ENCODE data around the gene TSPOAP1. TPM values are rescaled to one million over a fixed set of nuclear protein-coding genes. Genes with fewer than 3 reads are reported as not detected.

Gene TSPOAP1
- total RNA-seq, 2 experiments from 2014 or later: 21.1 to 24.1 TPM

DNA sequence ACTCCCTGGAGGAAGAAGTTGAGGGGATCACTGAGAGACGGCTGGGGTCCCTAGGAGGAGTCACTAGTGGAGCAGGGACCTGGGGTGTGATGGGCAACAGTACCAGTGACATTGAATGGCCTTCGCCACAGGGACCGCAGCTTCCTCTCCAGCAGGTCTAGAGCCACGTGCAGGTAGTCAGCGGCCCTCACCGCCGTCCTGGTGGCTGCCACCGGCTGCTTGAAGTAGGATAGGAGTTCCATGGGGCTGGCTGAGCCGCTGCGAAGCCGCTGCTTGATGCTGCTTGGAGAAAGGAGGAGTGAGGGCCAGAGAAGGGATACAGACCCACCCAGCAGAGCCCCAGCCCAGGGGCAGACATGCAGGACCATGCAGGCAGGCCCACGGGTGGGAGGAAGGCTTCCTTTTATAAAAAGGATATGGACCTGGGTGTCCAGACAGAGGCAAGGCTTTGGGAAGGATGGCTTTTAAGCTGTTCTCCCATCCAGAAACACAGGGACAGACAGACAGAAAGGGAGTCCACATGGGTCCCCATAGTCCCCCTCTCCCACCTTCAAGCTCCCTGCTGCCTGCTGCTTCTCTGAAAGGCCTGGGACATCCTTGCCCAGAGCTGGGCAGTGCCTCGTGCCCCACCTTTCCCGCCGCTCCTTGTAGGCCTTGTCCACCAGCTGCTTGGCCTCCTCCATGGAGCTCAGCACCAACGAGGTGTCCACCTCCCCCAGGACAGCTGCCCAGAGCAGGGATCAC lies 48.7 kb downstream of the TSPOAP1 start:
- DNase-seq (peak; percentile 34), ATAC-seq (peak; percentile 53)
- Mint-ChIP-seq H3K27ac (no peak overlapping the region), H3K4me1 (ENCODE audit: low read depth) (peaks cover 6% of the 10 kb centered on the region), H3K27me3 (peaks cover 14% of the 10 kb centered on the region), H3K4me3 (no peak overlapping the region), H3K36me3 (ENCODE audit: low read depth) (no peaks in the 10 kb centered on the region), H3K9me3 (no peaks in the 10 kb centered on the region)
- CTCF ChIA-PET: interaction anchor here (0.8 to 2.1 kb wide), 4 partner anchors 9 to 80 kb away, joined by 3 to 8 read pairs (median 4); no protein-coding TSS in a partner anchor
- POLR2A ChIA-PET: interaction anchor here (1.1 kb wide), 1 partner anchor 22 kb away, joined by 3 read pairs; no protein-coding TSS in a partner anchor
- intact Hi-C loops (cut with micrococcal nuclease): no loop called here
- TF ChIP-seq, protein P1, sequence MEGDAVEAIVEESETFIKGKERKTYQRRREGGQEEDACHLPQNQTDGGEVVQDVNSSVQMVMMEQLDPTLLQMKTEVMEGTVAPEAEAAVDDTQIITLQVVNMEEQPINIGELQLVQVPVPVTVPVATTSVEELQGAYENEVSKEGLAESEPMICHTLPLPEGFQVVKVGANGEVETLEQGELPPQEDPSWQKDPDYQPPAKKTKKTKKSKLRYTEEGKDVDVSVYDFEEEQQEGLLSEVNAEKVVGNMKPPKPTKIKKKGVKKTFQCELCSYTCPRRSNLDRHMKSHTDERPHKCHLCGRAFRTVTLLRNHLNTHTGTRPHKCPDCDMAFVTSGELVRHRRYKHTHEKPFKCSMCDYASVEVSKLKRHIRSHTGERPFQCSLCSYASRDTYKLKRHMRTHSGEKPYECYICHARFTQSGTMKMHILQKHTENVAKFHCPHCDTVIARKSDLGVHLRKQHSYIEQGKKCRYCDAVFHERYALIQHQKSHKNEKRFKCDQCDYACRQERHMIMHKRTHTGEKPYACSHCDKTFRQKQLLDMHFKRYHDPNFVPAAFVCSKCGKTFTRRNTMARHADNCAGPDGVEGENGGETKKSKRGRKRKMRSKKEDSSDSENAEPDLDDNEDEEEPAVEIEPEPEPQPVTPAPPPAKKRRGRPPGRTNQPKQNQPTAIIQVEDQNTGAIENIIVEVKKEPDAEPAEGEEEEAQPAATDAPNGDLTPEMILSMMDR (IDR thresholded peaks at IDR 0.05): no peak

DNA sequence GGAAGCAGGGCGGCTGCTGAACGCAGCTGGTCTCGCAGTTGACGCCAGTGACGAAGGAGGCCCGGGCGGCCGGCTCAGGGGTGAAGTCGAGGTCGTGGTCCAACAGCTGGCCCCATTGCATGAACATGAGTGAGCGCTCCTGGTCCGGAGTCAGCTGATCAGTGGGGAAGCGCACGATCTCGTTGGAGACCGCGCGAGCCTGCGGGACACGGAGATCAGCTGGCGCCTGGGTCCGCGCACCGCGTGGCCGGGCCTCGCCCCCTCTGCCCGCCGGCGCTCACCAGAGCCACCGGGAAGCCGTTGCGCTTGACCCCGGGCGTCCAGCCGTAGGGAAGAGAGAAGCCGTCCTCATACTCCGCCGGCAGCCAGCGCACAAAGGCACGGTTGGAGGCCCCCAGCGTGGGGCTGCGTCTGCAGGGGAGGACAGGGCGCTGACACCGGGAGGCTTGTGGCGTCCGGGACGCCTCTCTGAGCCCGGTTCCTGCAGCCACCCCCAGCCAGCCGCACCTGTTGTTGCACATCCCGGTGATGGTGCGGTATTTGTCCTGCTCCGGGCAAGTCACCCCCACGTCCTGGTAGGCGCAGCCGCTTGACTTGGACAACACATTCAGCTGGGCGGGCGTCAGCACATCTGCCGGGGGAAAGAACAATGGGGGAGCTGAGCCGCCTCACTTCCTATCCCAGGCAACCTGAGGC lies 49.4 kb downstream of the TSPOAP1 start:
- no peak overlapping the region for H3K4me3 Mint-ChIP-seq
- DNase-seq (no peak), ATAC-seq (peak; percentile 17)
- no peaks in the 10 kb centered on the region for H3K36me3 Mint-ChIP-seq (ENCODE audit: low read depth)
- H3K27me3 Mint-ChIP-seq: peaks cover 14% of the 10 kb centered on the region
- no peak overlapping the region for H3K27ac Mint-ChIP-seq
- H3K4me1 Mint-ChIP-seq (ENCODE audit: low read depth): peaks cover 4% of the 10 kb centered on the region
- ChIA-PET POLR2A (no interaction called here), CTCF (interaction anchor here (2.0 to 2.1 kb wide), 2 partner anchors 25 to 26 kb away, joined by 7 to 8 read pairs; no protein-coding TSS in a partner anchor)
- intact Hi-C loops (cut with micrococcal nuclease): no loop called here
- H3K9me3 Mint-ChIP-seq: no peaks in the 10 kb centered on the region
- TF ChIP-seq, protein P1 (IDR thresholded peaks at IDR 0.05): no peak

DNA sequence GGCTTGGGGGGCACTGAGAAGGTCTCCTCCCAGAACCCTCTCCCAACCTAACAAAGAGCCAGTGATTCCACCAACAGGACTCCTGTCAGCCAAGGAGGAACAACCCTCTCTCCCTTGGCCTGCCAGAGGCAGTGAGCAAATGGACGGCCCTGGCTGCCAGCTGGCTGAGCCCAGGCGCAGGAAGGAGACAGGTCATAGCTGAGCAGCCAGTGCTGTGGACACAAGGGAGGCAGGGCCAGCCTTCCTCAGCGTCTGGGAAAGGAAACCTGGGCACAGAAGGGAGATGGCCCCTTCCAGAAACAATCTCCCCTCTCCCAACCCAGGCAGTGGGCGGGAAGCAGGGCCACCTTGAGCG lies 50.0 kb downstream of the TSPOAP1 start:
- TF ChIP-seq, protein P1 (IDR thresholded peaks at IDR 0.05): no peak
- no peak for DNase-seq
- H3K36me3 Mint-ChIP-seq (ENCODE audit: low read depth): no peaks in the 10 kb centered on the region
- peaks cover 4% of the 10 kb centered on the region for H3K4me1 Mint-ChIP-seq (ENCODE audit: low read depth)
- H3K27me3 Mint-ChIP-seq: peaks cover 14% of the 10 kb centered on the region
- H3K4me3 Mint-ChIP-seq: no peak overlapping the region
- CTCF ChIA-PET: interaction anchor here (2.0 kb wide), 1 partner anchor 25 kb away, joined by 7 read pairs; no protein-coding TSS in a partner anchor
- no peaks in the 10 kb centered on the region for H3K9me3 Mint-ChIP-seq
- no peak overlapping the region for H3K27ac Mint-ChIP-seq
- ATAC-seq: no peak
- intact Hi-C loops (cut with micrococcal nuclease): no loop called here
- POLR2A ChIA-PET: no interaction called here

DNA sequence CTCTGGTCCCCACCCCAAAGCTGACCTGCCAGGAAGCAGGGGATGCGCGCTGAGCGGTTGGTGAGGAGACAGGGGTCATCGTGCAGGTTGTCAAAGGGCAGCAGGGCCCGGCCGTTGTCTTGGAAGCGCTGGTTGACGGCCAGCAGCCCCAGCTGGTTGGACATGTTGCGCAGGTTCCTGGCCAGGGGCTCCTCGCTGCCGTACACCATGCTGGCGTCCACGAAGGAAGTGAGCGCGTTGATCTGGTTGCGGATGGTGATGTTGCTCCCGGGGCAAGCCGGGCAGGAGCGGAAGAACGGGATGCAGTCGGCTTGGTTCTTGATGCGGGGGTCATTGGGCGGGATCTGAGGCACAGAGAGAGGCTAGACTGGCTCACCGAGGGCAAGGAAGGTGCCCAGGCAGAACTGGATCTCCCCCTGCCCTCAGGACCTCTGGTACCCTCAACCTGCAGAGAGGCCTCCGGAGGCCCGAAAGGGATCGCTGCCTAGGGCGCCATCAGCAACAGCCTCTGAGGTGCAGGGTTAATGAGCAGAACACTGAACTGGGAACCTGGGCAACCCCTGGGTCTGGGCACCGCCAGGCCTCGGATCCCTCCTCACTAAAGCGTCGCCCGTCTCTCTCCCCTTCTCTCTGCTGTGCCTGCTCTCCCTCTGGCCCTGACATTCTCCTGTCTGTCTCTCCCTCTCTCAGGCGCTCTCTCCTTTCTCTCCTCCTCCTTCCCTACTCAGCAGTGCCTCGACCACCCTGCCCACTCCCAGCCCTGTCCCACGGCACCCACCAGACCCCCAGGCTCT lies 50.6 kb downstream of the TSPOAP1 start:
- POLR2A ChIA-PET: no interaction called here
- intact Hi-C loops (cut with micrococcal nuclease): no loop called here
- DNase-seq: no peak
- H3K36me3 Mint-ChIP-seq (ENCODE audit: low read depth): no peaks in the 10 kb centered on the region
- TF ChIP-seq, protein P1 (IDR thresholded peaks at IDR 0.05): no peak
- H3K27ac Mint-ChIP-seq: no peak overlapping the region
- no peak for ATAC-seq
- CTCF ChIA-PET: interaction anchor here (0.8 to 2.0 kb wide), 5 partner anchors 21 to 189 kb away, joined by 3 to 7 read pairs (median 3); no protein-coding TSS in a partner anchor
- peaks cover 4% of the 10 kb centered on the region for H3K4me1 Mint-ChIP-seq (ENCODE audit: low read depth)
- no peak overlapping the region for H3K4me3 Mint-ChIP-seq
- peaks cover 14% of the 10 kb centered on the region for H3K27me3 Mint-ChIP-seq
- H3K9me3 Mint-ChIP-seq: no peaks in the 10 kb centered on the region
